ENCODE measurements around the gene IRS1.
A peak's percentile ranks its signal among the peaks of the same experiment; 100 is the strongest.

The IRS1 gene

DNA sequence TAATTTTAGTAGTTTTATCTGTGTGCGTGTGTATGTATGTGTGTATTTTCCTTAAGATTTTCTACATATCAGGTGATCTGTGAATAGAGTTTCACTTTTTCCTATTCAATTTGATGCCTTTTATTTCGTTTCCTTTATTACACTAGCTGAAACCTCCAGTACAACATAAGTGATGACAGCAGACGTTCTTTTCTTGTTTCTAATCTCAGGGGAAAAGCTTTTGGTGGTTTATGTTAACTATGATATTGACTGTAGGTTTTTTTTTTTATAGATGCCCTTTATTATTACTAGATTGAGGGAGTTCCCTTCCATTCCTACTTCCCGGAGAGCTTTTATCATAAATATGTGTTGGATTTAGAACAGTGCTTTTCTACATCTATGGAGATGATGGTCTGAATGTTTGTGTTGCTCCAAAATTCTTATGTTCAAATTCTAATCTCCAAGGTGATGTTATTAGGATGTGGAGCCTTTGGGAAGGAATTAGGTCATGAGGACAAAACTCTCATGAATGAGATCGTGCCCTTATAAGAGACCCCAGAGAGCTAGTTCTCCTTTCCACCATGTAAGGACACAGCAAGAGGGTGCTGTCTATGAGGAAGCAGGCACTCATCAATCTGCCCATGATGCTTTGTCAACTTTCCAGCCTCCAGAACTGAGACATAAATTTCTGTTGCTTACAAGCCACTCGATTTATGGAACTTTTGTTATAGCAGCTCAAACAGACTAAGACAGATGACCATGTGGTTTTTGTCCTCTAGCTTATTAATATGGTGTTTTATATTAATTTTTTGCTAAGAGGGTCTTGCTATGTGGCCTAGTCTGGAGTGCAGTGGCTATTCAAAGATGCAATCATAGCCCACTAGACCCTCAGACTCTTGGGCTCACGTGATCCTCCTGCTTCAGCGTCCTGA lies 30.4 kb upstream of the IRS1 start:
- intact Hi-C loops (cut with DNase I) = loop anchor here (5.0 kb wide), 1 partner anchor 147 kb away; no protein-coding TSS in a partner anchor
- no peak for DNase-seq

- no peak for DNase-seq
- intact Hi-C loops (cut with DNase I) = no loop called here
These were observed 28.6 kb upstream of the IRS1 start for GRCh38 chr2:226828191-226828590.

GRCh38 chr2:226825056-226825455 lies 25.4 kb upstream of the IRS1 start:
- intact Hi-C loops (cut with DNase I) = no loop called here

DNA sequence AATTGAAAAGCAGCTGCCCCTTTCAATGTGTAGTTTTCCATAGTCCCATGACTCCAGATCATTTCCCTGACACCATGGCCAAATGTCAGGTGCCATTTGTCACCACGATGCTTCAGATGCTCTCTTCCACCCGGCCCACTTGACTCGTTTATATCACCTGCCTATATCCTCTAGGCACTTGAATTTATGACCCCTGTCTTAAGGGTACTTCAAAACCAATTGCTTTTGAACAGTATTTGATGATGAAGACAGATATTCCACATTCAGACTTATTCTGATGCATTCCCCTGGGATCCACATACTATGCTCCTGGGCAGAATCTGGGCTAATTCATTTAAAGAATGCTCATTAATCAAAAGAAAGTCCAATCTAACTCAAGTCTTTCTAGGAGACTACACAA lies 19.3 kb upstream of the IRS1 start:
- intact Hi-C loops (cut with DNase I) = loop anchor here (10.0 kb wide), 1 partner anchor 286 kb away; no protein-coding TSS in a partner anchor

More at GRCh38 chr2:226825056-226825455, 25.4 kb upstream of the IRS1 start:
- no peak for DNase-seq

GRCh38 chr2:226813148-226813701 lies 13.6 kb upstream of the IRS1 start:
- DNase-seq = peak in 3 of 10 donors; percentile 26 to 54 (median 41)
- intact Hi-C loops (cut with DNase I) = loop anchor here (1.0 to 10.0 kb wide), 2 partner anchors 172 to 292 kb away; no protein-coding TSS in a partner anchor

More for the DNA sequence above, 19.3 kb upstream of the IRS1 start:
- DNase-seq = no peak

DNA sequence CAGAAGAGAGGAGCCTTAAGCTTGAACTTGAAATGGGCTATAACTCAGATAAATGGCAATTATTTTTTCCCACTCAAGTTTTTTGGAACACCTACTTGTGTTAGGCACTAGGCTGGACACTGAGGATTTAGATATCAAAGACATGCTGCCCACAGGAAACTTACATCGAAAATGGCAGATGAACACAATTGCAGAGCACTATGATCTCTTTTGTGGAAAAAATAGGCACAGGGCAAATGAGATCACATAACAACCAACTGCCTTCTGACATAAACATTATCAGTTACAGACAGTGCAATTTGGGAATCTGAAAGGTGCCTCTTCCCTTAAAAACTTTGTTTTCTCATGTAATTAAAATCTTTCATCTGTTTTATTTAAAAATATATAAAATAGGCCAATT lies 3.8 kb upstream of the IRS1 start:
- DNase-seq = no peak
- intact Hi-C loops (cut with DNase I) = loop anchor here (2.0 to 5.0 kb wide), 2 partner anchors 587 to 911 kb away; no protein-coding TSS in a partner anchor

DNA sequence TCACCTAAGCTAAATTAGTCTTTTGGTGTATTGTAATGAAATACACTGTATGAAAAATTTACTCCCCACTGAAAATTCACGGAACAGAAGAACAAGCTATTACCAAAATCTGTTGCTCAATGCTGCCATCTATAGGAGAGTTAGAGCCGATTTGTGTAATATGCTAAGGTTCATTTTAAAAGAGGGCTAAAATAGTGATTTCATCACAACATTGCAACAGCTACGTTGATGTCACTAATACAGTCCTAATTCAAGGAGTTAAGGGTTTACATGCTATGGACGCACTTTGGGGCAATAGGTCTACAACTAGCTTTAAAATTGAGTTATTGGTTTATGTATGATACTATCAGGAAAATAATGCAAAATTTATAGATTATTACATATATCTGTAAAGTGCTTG lies 3.0 kb upstream of the IRS1 start:
- DNase-seq = no peak
- intact Hi-C loops (cut with DNase I) = loop anchor here (2.0 to 5.0 kb wide), 2 partner anchors 586 to 910 kb away; no protein-coding TSS in a partner anchor

DNA sequence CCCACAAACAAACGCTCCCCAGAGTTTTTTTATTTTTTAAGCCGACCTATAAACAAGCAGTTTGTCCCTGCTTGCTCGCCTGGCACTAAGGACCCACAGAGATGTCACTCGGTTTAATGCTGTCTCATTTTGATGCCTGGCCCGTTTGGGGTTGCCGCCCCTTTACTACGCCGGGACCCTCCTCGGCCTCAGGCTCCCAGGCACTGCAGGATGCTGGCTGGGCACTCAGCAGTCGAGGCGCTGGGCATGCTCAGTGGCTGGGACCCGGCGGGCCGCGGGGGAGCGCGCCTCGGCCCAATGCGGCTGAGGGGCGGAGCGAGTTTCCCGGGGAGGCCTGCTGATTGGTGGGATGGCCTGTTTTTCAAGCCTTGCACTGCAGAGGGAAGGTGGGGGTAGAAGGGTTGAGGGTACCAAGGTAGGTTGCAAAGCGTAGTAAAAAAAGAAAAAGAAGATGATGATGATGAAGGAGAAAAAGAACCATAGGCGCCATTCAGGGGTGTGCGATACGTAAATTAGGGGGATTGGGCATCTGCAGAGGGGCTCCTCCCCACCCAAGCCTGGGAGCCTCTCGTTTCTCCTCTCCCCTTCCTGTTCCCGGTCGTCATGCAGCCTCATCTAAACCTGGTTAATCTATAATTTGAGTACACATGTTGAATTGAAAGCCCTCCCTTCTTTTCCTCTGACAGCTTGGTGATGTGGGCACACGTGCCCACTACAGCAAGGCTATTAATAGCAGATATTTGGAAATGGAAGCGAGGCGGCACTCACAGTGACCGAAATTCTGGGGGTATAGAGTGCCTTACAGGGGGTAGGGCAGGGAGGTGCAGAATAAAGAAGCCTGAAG lies 1.5 kb upstream of the IRS1 start:
- peak; percentile 92 to 99 (median 95) for DNase-seq
- intact Hi-C loops (cut with DNase I) = loop anchor here (2.0 to 5.0 kb wide), 2 partner anchors 909 to 1132 kb away; no protein-coding TSS in a partner anchor

DNA sequence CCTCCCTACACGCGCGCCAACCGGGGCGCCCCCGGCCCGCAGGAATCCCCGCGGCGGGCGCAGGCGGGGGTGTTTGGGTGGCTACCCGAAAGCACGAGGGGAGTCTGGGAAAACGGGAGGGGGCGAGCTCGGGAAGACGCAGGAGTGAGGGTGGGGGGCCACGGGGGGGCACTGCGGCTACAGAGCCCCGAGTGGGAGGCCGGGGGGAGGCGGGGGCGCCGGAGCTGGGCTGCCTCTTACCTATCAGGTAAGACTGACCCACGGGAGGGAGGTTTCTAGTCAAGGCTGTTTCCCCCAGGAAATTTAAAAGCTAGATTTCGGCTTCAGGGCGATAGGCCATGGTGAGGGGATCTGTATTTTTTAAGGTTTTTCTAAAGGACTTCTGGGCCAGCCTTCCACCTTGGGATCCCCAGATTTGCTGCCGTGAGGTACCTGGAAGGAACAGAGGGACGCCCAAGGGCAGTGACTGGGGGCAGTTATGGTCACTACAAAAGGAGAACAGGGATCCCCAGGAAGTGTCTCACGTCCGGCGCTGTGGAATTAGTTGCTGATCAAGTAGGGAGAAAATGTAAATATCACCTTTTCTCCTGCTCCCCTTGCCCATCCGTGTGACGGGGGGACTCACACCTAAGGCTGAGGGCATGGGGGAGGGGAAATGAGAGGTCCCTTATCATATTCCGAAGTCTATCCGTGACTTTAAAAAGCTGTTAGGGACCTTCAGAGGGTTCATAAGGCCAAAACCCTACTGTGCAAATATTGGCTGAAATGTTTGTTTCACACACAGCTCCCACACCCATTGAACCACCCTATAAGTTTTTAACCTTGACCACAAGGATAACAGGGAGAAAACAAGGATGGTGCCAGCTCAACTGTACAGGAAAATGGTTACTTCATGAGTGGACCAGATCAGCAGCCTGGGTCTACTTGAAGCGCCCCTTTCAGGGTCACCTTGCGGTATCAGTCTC lies 638 bp upstream of the IRS1 start:
- intact Hi-C loops (cut with DNase I) = loop anchor here (2.0 to 5.0 kb wide), 2 partner anchors 908 to 1131 kb away; no protein-coding TSS in a partner anchor
- peak in 7 of 10 donors; percentile 31 to 88 (median 41) for DNase-seq

- intact Hi-C loops (cut with DNase I) = no loop called here
- peak in 9 of 10 donors; percentile 37 to 93 (median 67) for DNase-seq
These were observed 1.0 kb downstream of the IRS1 start for GRCh38 chr2:226798422-226799210.

DNA sequence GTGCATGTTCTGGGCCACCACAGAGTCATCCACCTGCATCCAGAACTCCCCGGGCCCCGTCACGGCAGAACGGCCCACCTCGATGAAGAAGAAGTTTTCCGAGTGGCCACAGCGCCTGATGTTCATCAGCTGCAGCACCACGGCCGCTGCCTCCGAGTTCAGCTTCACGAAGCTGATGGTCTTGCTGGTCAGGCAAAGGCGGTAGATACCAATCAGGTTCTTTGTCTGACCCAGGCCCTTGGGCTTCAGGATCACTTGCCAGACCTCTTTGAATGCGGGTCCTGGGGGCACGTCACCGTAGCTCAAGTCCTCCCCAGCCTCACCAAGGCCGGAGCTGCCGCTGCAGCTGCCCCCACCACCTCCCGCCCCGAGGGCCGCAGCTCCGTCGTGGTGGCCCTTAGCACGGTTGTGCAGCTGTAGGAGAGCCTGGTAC lies 1.6 kb downstream of the IRS1 start:
- DNase-seq = peak in 2 of 10 donors; percentile 76 to 83
- intact Hi-C loops (cut with DNase I) = no loop called here

DNA sequence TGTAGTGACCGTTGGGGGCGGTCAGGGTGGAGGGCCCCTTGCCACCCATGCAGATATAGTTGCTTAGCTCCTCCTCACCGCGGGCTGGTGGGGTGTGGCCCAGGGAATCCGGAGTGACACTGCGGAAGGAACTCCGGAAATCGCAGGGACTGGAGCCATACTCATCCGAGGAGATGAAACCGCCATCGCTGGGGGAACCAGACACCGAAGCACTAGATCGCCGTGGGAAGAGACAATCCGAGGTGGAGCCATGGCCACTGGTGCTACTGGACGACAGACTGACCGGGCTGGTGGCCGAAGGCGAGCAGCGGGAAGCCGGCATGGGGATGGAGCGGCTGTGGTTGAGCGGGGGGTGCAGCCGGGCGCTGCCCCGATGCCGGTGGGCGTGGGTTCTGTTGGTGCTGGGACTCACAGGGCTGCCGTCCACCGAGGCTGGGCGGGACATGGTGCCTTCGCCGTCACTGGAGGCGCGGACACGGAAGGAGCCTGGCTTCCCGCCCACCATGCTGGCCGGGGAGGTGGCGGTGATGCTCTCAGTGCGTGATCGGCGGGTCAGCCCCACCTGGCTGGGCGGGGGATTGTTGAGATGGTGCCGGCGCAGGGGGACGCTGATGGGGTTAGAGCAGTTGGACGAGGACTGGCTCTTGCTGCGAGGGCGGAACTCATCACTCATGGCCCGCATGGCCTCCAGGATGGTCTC lies 2.2 kb downstream of the IRS1 start:
- peak in 3 of 10 donors; percentile 69 to 81 (median 78) for DNase-seq
- intact Hi-C loops (cut with DNase I) = no loop called here

- intact Hi-C loops (cut with DNase I) = no loop called here
- peak in 7 of 10 donors; percentile 21 to 84 (median 51) for DNase-seq
These were observed 2.8 kb downstream of the IRS1 start for GRCh38 chr2:226796840-226797288.

- peak in 4 of 10 donors; percentile 15 to 83 (median 73) for DNase-seq
- intact Hi-C loops (cut with DNase I) = no loop called here
These were observed 3.4 kb downstream of the IRS1 start for GRCh38 chr2:226796012-226796839.

GRCh38 chr2:226795281-226796011 lies 4.2 kb downstream of the IRS1 start:
- intact Hi-C loops (cut with DNase I) = no loop called here
- DNase-seq = peak in 4 of 10 donors; percentile 12 to 86 (median 74)

GRCh38 chr2:226794751-226795171 lies 4.9 kb downstream of the IRS1 start:
- intact Hi-C loops (cut with DNase I) = no loop called here
- DNase-seq = no peak

Measured in posterior cingulate gyrus (tissue), 11 donors.